Middle frontal gyrus (tissue), 1 donor: ENCODE results near the gene CSNK1A1.
"Not testable (repeated sequence)": the region's sequence is repeated elsewhere in the genome, so short reads cannot be mapped to it uniquely, and the experiment has no call there.

ENCODE experiments used
- DNase-seq: peaks from one replicate; pipeline ENCODE4 v3.0.0-alpha.2; 2015; ENCODE audit warnings: low spot score; ENCODE audit errors: extremely low spot score

The CSNK1A1 gene

GRCh38 chr5:149456597-149457392, 94.4 kb downstream of the CSNK1A1 start:
- no peak for DNase-seq

GRCh38 chr5:149455889-149456409, 95.3 kb downstream of the CSNK1A1 start:
- no peak for DNase-seq

- DNase-seq, result no peak
Observed at GRCh38 chr5:149453618-149454415, 97.4 kb downstream of the CSNK1A1 start.

GRCh38 chr5:149452665-149453617, 98.3 kb downstream of the CSNK1A1 start:
- DNase-seq, result no peak

- no peak for DNase-seq
Observed at GRCh38 chr5:149452007-149452664, 99.1 kb downstream of the CSNK1A1 start.

- DNase-seq, result no peak
Observed at GRCh38 chr5:149450199-149450598, 101.0 kb downstream of the CSNK1A1 start.

GRCh38 chr5:149448831-149449714, 102.2 kb downstream of the CSNK1A1 start:
- no peak for DNase-seq

GRCh38 chr5:149448431-149448830, 102.8 kb downstream of the CSNK1A1 start:
- no peak for DNase-seq

- DNase-seq, result no peak
Observed at GRCh38 chr5:149447373-149448367, 103.6 kb downstream of the CSNK1A1 start.

GRCh38 chr5:149446794-149447193, 104.4 kb downstream of the CSNK1A1 start:
- DNase-seq, result not testable (repeated sequence)

GRCh38 chr5:149445739-149446369, 105.4 kb downstream of the CSNK1A1 start:
- no peak for DNase-seq

GRCh38 chr5:149445343-149445738, 105.9 kb downstream of the CSNK1A1 start:
- no peak for DNase-seq

GRCh38 chr5:149444430-149444829, 106.8 kb downstream of the CSNK1A1 start:
- not testable (repeated sequence) for DNase-seq

- DNase-seq, result no peak
Observed at GRCh38 chr5:149443210-149443609, 108.0 kb downstream of the CSNK1A1 start.

GRCh38 chr5:149442563-149443182, 108.6 kb downstream of the CSNK1A1 start:
- peak; percentile 24 for DNase-seq
